ENCODE measurements around the gene KIF7. TPM values are rescaled to one million over a fixed set of nuclear protein-coding genes. Genes with fewer than 3 reads are reported as not detected.
A peak's percentile ranks its signal among the peaks of the same experiment; 100 is the strongest.

Gene KIF7
- total RNA-seq, 2 donors from 2014 or later: 2.9 to 7.6 TPM

- no peaks in the 10 kb centered on the region for H3K36me3 ChIP-seq
- no peak for DNase-seq (ENCODE audit: low spot score)
- H3K27ac ChIP-seq: peak within 1 kb of the TSS; percentile 66 to 88
- TF ChIP-seq CTCF (IDR thresholded peaks at IDR 0.05): no peak
- H3K27me3 ChIP-seq: no peaks in the 10 kb centered on the region
- H3K9me3 ChIP-seq: no peaks in the 10 kb centered on the region
- peaks cover 2 to 15% of the 10 kb centered on the region in 2 donors for H3K4me1 ChIP-seq
- H3K4me3 ChIP-seq: no peak within 1 kb of the TSS
Observed at GRCh38 chr15:89679212-89679611, 23.9 kb upstream of the KIF7 start, which contains the start of gene PLIN1. TSS of gene PLIN1 (minus strand) at chr15:89679367. CDS start at chr15:89677489, 1,878 bp downstream.

GRCh38 chr15:89677381-89677780 lies 22.1 kb upstream of the KIF7 start:
- no peaks in the 10 kb centered on the region for H3K27me3 ChIP-seq
- H3K9me3 ChIP-seq: no peaks in the 10 kb centered on the region
- DNase-seq (ENCODE audit: low spot score): no peak
- no peak for TF ChIP-seq CTCF (IDR thresholded peaks at IDR 0.05)
- H3K36me3 ChIP-seq: no peaks in the 10 kb centered on the region
- no peak overlapping the region for H3K27ac ChIP-seq
- H3K4me1 ChIP-seq: peaks cover 2 to 18% of the 10 kb centered on the region in 2 donors
- no peak overlapping the region for H3K4me3 ChIP-seq

GRCh38 chr15:89675606-89676005 lies 20.3 kb upstream of the KIF7 start:
- Histone ChIP-seq H3K4me1 (peaks cover 2 to 14% of the 10 kb centered on the region in 2 donors), H3K27me3 (no peaks in the 10 kb centered on the region), H3K36me3 (no peaks in the 10 kb centered on the region), H3K4me3 (no peak overlapping the region), H3K27ac (no peak overlapping the region), H3K9me3 (no peaks in the 10 kb centered on the region)
- TF ChIP-seq CTCF (IDR thresholded peaks at IDR 0.05): no peak
- no peak for DNase-seq (ENCODE audit: low spot score)

GRCh38 chr15:89674526-89674925 lies 19.3 kb upstream of the KIF7 start:
- Histone ChIP-seq H3K36me3 (no peaks in the 10 kb centered on the region), H3K9me3 (no peaks in the 10 kb centered on the region), H3K4me3 (no peak overlapping the region), H3K4me1 (peaks cover 0 to 6% of the 10 kb centered on the region in 2 donors), H3K27ac (no peak overlapping the region), H3K27me3 (no peaks in the 10 kb centered on the region)
- DNase-seq (ENCODE audit: low spot score): no peak
- no peak for TF ChIP-seq CTCF (IDR thresholded peaks at IDR 0.05)

- Histone ChIP-seq H3K36me3 (no peaks in the 10 kb centered on the region), H3K4me1 (peaks cover 0 to 6% of the 10 kb centered on the region in 2 donors), H3K27me3 (no peaks in the 10 kb centered on the region), H3K27ac (no peak overlapping the region), H3K4me3 (no peak overlapping the region), H3K9me3 (no peaks in the 10 kb centered on the region)
- peak; percentile 30 for DNase-seq (ENCODE audit: low spot score)
- peak in 1 of 2 donors; percentile 31 for TF ChIP-seq CTCF (IDR thresholded peaks at IDR 0.05)
Observed at GRCh38 chr15:89673165-89673512, 17.9 kb upstream of the KIF7 start.

Data from right atrium auricular region (tissue), 2 donors.